Ecto neural progenitor cell (in vitro differentiated cells): ENCODE measurements around the gene OSTF1.
A peak's percentile ranks its signal among the peaks of the same experiment; 100 is the strongest.

Source experiments
- DNase-seq: peaks from one replicate; pipeline ENCODE4 v3.0.0-alpha.2; 2018; ENCODE audit warnings: low spot score

The OSTF1 gene

DNA sequence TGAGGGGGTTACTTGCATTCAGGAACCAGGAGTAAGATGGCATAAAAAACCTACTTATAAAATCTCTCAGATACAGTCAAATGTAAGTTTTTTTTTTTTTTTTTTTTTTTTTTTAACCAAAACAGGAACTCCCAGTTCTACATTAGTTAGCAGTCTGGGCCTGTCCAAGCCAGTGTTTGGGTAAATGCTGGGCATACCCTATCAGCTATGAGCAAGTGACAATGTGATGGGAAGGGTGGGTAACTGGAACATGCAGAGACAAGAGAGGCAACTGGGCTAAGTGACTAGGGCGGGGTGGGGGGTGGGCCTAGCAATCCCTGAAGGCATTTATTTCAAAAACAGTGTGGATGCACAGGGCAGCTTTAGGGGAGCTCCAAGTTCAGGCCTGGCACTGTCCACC is 2.7 kb upstream of the OSTF1 start:
- DNase-seq: no peak

DNA sequence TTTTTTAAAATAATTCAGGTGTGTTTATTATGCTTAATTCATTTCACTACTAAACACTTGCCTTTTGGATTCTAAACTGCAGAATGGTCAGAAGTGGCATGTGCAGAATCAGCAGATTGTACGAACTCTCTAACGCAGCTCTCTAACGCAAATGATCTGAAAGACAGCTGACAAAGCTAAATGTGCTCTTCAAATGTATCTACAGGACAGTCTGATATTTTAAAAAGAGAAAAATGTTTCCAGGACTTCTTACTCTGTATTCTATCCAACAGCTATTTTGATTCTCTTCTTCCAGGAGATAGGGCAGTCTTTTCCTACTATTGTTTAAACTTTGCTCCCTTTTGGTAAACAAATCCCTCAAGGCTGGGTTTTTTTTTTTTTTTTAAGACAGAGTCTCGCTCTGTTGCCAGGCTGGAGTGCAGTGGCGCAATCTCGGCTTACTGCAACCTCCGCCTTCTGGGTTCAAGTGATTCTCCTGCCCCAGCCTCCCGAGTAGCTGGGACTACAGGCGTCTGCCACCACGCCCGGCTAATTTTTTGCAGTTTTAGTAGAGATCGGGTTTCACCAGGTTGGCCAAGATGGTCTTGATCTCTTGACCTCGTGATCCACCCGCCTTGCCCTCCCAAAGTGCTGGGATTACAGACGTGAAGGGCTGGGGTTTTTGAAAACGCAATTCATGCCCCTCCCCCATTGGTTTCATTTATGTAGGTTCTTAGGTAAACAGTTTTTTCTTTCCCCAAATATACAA is 1.6 kb upstream of the OSTF1 start:
- DNase-seq: no peak

DNA sequence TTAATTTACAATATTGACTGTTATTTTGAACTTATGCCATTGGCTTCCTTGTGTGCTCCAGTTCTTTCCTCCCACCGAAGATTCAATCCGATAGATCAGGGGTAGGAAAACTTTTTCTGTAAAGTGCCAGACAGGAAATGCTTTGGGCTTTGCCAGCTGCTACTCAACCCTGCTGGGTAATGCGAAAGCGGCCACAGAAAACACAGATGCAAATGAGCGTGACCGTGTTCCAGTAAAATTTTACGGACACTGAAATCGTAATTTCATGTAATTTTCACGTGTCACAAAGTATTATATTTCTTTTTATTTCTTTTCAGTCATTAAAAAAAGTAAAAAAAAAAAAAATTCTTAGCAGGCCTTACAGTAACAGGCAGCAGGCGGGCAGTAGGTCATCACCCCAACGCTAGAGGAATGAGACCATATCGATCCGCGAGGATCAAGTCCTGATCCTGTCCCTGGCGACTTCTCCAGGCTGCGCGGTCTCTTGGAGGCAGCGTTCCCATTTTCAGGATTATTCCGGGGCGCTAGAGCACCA is 958 bp upstream of the OSTF1 start:
- DNase-seq: no peak

DNA sequence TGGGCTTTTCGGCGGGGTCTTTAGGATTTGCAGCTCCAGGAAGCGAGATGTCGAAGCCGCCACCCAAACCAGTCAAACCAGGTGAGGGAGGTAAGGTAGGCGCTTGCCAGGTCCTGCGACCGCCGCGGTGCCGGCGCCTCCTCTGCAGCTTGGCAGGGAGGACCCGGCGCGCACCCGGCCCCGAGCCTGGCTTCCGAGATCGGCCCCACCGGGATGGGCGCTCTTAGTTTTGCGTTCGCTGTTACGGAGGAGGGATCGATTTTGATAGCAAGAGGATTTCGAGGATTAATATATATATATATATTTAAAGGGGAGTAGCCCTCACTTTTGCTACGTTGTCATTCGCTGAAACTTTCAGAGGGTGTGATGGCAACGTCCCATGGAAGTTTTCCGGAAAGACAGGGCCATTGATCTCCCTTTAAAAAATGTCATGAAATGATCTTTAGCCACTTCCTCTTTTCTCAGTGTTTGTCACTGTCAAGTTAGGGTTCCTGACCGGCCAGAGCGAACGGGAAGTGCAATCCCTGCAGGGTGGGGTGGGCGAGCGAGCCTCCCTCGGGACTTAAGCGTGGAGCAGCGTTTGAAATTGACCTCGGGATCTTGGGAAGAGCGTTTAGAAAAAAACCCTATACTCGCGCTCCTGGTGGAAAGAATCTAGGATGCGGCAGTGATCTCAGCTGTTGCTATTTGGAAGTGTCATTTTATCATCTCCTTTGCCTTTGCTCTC is 495 bp downstream of the OSTF1 start:
- peak; percentile 56 for DNase-seq

DNA sequence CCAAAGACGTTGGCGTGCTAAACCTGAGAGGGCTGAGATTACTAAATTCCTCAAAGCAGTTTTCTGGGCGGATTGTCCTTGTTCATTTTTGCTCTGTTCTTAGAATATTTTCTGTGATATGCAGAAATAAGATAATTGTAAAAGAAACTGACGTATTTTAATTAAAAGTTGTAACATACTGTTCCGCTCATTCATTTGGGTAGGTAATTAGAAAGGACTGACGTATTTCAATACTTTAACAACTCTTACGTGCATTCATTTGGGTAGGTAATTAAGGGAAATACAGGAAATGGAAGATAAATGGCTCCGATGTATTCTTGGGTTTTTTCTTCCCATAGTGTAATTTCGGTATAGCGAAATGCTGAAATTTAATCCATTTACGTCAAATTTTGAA is 1.1 kb downstream of the OSTF1 start:
- no peak for DNase-seq

DNA sequence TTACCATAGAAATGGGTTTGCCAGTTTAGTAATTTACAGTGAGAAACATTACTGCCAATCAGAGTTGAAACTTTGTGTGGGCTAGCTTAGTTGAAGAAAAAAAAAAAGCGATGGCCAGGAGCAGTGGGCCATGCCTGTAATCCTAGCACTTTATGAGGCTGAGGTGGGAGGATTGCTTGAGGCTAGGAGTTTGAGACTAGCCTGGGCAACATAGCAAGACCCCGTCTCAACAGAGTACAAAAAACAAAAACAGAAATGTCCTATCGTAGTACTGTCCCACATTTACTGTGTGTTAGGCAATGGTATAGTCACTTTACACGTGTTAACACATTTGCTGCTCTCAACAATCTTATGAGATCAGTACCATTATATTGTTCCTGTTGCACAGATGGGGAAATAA is 2.3 kb downstream of the OSTF1 start:
- no peak for DNase-seq

DNA sequence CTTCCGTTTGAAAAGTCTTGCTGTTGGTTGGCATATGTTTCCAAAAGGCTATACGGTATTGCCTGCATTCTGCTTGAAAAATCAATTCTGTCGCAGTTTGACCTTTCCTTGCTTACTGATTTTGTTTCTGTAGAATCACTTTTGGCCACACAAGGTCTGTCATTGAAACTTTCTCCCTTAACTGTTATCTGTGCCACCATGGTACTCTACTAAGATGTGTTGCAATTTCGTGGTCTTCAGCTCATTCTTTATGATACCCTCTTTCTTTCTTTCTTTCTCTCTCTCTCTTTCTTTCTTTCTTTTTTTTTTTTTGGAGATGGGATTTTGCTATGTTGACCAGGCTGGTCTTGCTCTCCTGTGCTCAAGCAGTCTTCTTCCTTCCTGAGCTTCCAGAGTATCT is 4.5 kb downstream of the OSTF1 start:
- DNase-seq: no peak

DNA sequence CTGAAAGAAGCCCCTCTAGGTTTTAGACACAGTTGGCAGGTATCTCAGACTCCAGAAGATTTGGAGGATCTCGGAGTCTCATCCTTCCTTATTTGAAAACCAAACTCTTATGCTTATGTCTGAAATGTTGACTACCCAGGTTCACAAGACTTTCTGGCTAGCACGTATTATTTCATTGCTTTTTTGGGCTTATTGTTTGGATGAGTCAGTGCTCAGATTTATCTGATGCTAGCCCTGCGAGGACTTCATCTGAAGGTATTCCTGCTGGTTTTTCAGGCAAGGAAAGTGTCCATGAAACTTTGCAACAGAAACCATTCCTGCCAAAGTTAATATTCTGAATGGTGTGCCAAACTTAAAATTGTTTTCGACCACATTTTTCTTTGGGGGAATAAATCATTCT is 8.5 kb downstream of the OSTF1 start:
- no peak for DNase-seq

DNA sequence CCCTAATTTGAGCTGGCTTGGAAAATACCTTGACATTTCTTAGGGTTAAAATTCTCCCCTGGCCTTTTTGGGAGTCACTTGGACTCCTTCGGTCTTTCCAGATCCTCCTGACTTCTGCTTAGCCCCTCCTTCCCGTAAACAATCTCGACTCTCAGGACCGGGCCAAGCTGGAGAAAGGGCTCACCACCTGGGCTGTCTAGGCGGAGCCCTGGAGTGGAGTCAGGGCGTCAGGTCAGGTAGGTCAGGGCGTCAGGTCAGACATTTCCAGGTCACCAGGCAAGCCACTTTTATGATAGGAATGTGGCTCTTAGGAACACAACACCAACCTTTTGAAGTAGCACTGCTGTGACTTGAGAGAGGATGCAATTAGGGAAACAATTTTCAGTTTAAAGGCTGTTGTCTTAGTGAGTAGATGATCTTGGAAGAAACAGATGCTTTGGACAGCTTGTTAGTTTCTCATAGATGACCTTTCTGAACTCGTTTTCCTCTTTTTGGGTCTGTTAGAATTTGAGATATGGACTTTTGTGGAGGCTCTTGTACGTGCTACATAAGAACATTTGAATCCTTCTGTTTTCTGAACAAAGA is 12.8 kb downstream of the OSTF1 start:
- DNase-seq: peak; percentile 53

DNA sequence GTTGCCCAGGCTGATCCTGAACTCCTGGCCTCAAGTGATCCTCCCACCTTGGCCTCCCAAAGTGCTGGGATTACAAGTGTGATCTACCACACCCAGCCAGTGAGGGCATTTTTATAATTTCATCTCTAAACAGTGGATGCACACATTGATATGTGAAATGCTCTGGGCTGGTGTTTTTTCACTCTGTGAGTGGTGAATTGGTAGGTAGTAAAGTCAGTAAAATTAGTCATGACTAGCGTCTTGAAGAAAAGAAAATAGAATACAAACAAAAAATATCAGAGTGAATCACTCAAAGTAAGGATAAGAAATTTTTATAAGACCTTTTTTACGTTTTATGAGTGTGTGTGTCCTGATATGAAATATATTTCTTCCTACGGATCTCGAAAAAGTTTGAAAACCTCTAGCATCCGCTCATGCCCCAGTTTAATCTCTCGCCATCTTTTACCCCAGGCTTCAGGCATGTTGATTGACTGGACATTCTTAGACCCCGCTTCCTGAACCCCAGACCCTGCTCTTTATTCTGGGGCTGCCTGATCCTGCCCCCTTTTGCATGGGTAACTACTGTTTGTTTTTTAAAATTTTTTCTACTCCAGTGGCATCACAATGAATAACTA is 14.0 kb downstream of the OSTF1 start:
- no peak for DNase-seq

DNA sequence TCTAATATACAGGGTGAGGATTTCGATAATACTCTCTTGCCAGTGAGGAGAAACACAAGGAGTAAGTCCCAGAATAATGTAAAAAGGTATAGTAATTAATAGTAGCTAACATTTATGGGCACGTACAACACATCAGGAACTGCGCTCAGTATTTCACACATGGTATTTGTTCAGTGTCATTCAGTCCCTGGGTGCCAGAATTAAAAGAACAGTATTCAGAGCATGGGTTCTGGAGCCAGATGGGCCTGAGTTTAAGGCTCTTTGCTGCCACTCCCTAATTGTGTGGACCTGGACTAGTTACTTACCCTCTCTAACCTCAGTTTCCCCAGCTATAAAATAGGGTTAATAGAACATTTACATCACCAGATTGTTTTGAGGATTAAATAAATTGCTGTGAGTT is 16.3 kb downstream of the OSTF1 start:
- DNase-seq: no peak

DNA sequence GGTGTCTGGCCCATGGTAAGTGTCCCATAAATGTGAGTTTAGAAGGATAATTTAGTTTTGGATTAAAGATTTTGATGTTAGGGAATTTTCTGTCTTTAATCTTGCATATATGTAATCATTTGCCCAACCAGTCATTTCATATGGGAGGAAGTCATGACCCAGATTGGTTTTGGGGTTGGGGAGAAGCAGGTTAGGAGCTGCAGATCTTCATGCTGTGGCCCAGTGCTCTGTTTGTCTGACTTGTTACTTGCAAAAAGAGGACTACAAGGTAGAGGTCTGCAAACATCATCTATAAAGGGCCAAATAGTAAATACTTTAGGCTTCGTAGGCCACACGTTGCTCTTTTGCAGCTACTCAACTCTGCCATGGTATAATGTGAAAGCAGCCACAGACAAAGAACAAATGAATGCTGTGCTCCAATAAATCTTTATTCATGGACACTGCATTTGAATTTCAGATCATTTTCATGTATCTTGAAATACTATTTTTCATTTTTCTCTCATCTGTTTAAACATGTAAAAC is 16.8 kb downstream of the OSTF1 start:
- DNase-seq: no peak

DNA sequence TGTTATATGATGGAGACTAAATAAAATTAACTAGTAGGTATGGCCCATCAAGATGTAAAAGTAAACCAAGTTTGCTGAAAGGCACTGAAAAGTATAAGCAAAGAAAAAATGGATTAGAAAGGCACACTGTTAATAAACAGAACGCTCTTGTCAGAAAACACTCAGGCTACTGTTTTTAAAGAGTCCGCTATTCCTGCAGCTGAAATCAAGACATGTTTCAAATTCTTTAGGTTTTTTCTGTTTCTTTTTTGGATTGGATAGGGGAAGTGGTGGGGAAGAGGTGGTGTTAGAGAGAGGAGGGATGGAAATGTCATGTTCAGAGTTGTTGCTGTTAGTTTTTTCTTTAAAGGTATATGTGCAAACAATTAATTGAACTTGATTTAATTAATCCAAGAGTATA is 17.5 kb downstream of the OSTF1 start:
- DNase-seq: no peak

DNA sequence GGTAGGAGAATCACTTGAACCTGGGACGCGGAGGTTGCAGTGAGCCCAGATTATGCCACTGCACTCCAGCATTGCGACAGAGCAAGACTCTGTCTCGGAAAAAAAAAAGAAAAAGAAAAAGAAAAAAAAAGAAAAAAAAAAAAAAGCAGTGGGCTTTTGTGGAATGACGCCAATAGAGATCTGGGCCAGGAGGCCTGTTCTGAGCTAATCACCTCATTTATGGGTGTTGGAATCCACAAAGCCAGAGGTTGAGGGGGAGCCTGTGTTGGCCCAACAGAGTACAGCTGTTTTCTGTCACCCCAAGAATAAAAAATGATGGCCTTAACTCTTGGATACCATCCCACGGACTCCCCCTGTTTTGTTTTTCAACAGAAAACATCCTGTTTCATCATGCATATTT is 18.5 kb downstream of the OSTF1 start:
- no peak for DNase-seq

DNA sequence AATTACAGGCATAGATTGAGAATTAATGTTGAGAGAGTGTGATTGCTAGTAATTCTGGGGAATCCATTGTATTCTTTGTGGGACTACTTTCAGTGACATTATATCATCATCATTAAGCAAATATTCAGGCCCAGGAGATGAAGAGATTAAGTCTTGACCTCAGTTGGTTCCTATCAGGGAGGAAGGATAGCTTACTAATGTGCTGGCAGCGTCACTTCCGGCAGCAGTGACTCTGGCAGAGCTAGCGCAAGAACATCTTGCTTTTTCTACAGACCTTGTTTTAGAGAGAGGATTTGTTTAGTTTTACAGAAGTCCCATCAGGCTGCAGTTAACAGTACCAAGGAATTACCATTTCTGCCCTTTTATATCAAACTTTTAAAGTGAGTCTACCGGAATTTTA is 20.3 kb downstream of the OSTF1 start:
- DNase-seq: no peak

DNA sequence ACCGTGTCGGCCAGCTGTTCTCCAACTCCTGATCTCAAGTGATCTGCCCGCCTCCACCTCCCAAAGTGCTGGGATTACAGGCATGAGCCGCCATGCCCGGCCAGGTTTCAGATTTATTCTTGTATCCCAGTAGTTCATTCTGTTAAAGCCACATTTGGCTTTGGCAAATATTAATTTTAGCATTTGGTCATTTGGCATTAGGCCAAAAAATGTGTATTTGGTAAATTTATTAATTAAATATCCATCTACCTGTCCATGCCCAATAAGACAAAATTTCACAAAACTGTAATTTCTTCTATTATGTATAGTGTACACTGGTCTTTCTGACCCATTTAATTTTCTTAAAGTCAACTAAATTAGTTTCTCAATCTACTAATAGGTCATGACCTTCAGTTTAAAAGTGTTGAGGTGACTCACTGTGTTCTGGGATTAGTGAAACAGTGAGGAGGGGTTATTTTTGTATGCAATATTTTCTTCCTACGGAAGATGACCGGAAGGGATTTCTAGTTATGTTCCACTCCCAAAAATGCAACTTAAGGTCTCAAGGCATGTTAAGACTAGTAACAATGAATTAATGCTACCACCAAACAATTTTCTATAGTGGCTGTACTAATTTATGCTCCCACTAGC is 21.0 kb downstream of the OSTF1 start:
- no peak for DNase-seq

DNA sequence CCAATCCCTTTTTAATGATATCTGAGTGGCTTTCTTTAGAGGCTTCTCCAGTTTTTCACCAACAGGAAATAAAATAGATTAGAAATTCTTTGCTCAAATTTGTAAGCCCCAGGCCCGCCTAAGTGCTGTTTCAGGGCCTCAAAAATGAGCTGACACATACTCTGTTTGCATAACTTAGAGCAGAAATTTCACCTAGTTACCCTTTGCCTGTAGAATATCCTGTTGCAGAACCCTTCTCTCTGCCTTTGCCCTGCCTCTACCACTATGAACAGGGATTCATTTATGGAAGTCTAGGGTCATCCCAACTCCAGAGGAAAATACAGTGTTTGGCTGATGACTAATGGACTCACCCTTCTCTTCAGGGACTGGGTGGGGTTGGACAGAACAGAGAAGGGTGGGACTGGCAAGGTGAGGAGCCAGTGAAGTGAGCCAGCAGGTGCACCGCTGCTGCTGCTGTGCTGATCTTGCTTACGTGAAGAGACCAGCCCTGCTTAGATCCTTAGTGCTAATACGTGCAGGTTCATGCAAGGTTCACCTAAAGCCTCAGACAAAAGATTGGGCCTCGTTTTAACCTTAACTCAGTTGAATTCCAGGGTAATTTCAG is 22.8 kb downstream of the OSTF1 start:
- DNase-seq: no peak

DNA sequence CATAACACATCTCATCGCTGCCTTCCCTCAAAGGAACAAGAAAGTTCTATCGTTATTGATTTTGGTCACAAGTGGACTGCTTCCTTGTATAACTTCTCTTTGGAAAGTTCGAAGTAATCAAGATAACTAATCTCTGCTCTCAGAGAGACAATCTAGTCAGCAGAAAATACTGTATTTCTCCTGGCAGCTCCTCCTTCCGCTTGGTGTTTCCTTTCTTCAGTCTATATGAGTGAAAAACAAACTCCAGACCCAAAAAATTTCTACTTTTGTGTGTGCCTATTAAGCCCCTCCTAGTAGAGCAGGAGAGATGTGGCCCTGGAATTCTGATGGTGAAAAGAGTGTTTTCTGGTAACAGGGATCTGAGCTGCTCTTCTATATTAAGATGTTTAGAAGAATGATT is 24.5 kb downstream of the OSTF1 start:
- DNase-seq: no peak

DNA sequence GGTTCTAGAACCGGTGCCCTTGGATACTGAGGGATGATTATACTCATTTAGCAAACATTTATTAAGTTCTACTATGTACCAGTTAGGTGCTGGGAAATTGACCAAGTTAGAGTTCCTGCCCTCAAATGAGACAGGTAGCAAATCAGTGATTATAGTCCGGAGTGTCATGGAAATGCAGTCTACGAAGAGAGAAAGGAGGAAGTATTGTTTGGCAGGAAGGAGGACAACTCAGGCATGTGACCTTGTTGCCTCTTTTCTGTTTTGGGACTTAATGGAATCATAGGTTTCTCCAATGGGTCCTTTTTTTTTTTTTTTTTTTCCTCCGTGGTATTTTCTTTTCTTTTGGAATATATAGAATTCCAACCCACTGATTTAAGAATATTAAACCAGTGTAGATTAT is 28.0 kb downstream of the OSTF1 start:
- no peak for DNase-seq

DNA sequence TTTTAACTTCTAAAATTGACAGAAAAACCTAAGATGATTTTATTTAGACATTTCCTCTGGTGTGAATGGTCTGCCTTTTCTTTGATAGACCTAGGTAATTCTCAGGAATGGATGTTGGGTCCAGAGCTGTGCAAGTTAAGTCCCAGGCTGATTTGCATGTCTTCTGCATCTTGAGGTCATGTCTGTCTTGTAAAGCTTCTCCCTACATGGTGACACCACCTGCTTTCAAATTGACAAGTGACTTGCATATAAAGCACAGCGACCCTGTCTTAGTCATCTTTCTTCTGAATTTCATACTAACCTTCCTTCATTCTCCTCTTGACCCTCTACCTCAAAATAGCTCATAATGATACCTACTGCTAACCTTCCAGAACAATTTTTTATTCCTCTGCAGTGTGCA is 29.2 kb downstream of the OSTF1 start:
- DNase-seq: no peak

DNA sequence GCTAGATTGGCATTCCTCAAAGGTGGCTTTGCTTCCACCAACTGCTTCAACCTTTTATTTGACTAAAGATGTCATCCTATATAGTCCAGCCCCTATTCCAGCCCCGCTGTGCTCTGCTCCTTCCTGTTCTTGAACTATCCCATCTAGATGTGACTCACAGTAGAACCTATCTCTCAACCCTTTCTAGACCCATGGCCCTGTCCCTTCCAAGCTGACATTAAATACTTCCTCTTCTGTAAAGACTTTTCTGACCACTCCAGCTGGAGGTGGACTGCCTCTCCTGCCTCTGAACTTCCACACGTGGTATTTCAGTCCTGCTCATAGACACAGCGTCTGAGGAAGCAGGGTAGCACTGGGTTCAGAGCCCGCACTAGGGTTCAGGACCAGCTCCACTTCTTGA is 32.4 kb downstream of the OSTF1 start:
- DNase-seq: no peak
